WTC11 (cell line): ENCODE data around the gene MEGF6. TPM values are rescaled to one million over a fixed set of nuclear protein-coding genes. Genes with fewer than 3 reads are reported as not detected.

Experiments
- ATAC-seq: fragments of 200-7000 bp; cut with Tn5 transposase; 2 replicates; pipeline ENCODE4 v1.10.0; 2021; ENCODE audit warnings: mild to moderate bottlenecking, moderate library complexity
- CTCF ChIA-PET: fragments of 300-600 bp; sonication (Branson Sonifier 250); formaldehyde crosslinking; loops from one replicate; lab custom pipeline; 2021; ENCODE audit warnings: antibody characterized with exemption; lab: Charles Lee
- POLR2A ChIA-PET: fragments of 350-600 bp; sonication (Branson Sonifier 250); formaldehyde crosslinking; loops from one replicate; lab custom pipeline; 2021; ENCODE audit warnings: antibody characterized with exemption; lab: Charles Lee
- DNase-seq: peaks from one replicate; pipeline ENCODE4 v3.0.0; 2021; ENCODE audit warnings: low spot score
- H3K27ac Mint-ChIP-seq: 2 replicates; pipeline ENCODE4 v1.8.0; 2021; ENCODE audit warnings: mixed read lengths
- H3K27me3 Mint-ChIP-seq: 2 replicates; pipeline ENCODE4 v1.8.0; 2021; ENCODE audit warnings: low read depth, mild to moderate bottlenecking, moderate library complexity, mixed read lengths
- H3K36me3 Mint-ChIP-seq: 2 replicates; pipeline ENCODE4 v1.8.0; 2021; ENCODE audit warnings: mixed read lengths
- H3K4me1 Mint-ChIP-seq: 2 replicates; pipeline ENCODE4 v1.8.0; 2022; ENCODE audit warnings: mixed read lengths
- H3K4me3 Mint-ChIP-seq: 2 replicates; pipeline ENCODE4 v1.8.0; 2021; ENCODE audit warnings: mild to moderate bottlenecking, moderate library complexity, mixed read lengths
- H3K9me3 Mint-ChIP-seq: 2 replicates; pipeline ENCODE4 v1.8.0; 2021; ENCODE audit warnings: mixed read lengths
- CBFB ChIP-seq: sonication (generic); formaldehyde crosslinking; IDR thresholded peaks from 2 replicates; pipeline ENCODE4 v1.8.1; 2022; ENCODE audit warnings: mild to moderate bottlenecking, low read depth, missing genetic modification reagents
- FOXK1 ChIP-seq: sonication (generic); formaldehyde crosslinking; IDR thresholded peaks from 2 replicates; pipeline ENCODE4 v1.8.0; 2022; ENCODE audit warnings: mild to moderate bottlenecking, moderate library complexity, missing genetic modification reagents
- IRF2 ChIP-seq: sonication (generic); formaldehyde crosslinking; IDR thresholded peaks from 2 replicates; pipeline ENCODE4 v1.8.0; 2022; ENCODE audit warnings: low read depth, missing genetic modification reagents, borderline replicate concordance
- KAT7 ChIP-seq: sonication (generic); formaldehyde crosslinking; IDR thresholded peaks from 2 replicates; pipeline ENCODE4 v1.8.1; 2023; ENCODE audit warnings: missing genetic modification reagents, mild to moderate bottlenecking, borderline replicate concordance
- TP53 ChIP-seq: sonication (generic); formaldehyde crosslinking; IDR thresholded peaks from 2 replicates; pipeline ENCODE4 v1.8.1; 2023; ENCODE audit warnings: mild to moderate bottlenecking, missing genetic modification reagents
- ZNF317 ChIP-seq: sonication (generic); formaldehyde crosslinking; IDR thresholded peaks from 2 replicates; pipeline ENCODE4 v1.8.1; 2023; ENCODE audit warnings: low read depth, mild to moderate bottlenecking, moderate library complexity, missing genetic modification reagents, borderline replicate concordance
- total RNA-seq: library from RNA; stranded (reverse); gene quantifications from 3 replicates; pipeline ENCODE4 v1.2.3, GENCODE V29; 2021
- TF ChIP-seq, protein P1 (sequence below): sonication (generic); formaldehyde crosslinking; conservative IDR thresholded peaks from 2 replicates; pipeline ENCODE4 v1.8.1; 2023; ENCODE audit warnings: mild to moderate bottlenecking, low read depth, missing genetic modification reagents, moderate library complexity
- TF ChIP-seq, protein P2 (sequence below): sonication (generic); formaldehyde crosslinking; IDR thresholded peaks from 2 replicates; pipeline ENCODE4 v1.8.1; 2023; ENCODE audit warnings: mild to moderate bottlenecking, missing genetic modification reagents
- TF ChIP-seq, protein P3 (sequence below): sonication (generic); formaldehyde crosslinking; IDR thresholded peaks from 2 replicates; pipeline ENCODE4 v1.8.0; 2023; ENCODE audit warnings: missing genetic modification reagents, mild to moderate bottlenecking, borderline replicate concordance
- TF ChIP-seq, protein P4 (sequence below): fragments of 250-450 bp; sonication (Bioruptor Pico); IDR thresholded peaks from 2 replicates; pipeline ENCODE4 v1.9.0; 2021; ENCODE audit warnings: mild to moderate bottlenecking
- TF ChIP-seq, protein P5 (sequence below): sonication (generic); formaldehyde crosslinking; IDR thresholded peaks from 2 replicates; pipeline ENCODE4 v1.8.0; 2022; ENCODE audit warnings: mild to moderate bottlenecking, missing genetic modification reagents

The MEGF6 gene
- total RNA-seq, 1 experiment from 2014 or later, result 24.9 TPM

DNA sequence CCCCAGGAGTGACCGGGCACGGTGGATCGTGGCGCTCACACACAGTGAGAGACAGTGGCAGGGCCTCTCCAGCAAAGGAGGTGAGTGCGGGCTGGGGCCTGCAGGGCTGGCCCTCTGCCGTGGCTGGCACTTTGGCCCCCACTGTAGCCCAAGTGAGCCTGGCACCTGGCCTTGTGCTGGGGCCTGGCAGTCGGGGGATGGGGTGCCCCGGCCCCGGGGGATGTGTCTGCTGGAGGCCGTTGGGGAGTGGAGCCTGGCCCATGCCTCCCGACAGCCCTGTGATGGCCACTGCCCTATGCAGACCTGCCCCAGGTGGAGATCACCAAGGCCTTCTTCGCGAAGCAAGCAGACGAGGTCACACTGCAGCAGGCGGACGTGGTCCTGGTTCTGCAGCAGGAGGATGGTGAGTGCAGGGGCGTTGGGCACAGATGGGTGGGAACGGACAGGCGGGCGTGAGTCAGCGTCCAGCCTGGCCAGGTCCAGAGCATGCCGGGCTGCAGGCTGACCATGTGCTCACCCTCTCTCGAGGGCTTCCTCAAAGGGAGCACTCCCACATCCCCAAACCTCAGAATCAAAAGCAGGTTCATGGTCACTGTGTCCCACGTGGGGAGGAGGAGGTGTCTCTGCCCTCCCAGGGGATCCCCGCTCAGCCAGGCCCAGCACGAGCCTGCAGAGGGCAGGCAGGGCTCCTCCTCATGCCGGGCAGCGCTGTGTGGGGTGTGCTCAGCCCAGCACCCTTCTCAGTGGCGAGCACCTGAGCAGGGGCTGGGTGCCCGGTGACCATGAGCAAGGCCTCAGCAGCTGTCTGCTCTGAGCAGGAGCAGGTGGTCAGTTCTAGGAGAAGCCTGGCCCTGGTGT is 131.6 kb downstream of the MEGF6 start (continued):
- TF ChIP-seq, protein P1, sequence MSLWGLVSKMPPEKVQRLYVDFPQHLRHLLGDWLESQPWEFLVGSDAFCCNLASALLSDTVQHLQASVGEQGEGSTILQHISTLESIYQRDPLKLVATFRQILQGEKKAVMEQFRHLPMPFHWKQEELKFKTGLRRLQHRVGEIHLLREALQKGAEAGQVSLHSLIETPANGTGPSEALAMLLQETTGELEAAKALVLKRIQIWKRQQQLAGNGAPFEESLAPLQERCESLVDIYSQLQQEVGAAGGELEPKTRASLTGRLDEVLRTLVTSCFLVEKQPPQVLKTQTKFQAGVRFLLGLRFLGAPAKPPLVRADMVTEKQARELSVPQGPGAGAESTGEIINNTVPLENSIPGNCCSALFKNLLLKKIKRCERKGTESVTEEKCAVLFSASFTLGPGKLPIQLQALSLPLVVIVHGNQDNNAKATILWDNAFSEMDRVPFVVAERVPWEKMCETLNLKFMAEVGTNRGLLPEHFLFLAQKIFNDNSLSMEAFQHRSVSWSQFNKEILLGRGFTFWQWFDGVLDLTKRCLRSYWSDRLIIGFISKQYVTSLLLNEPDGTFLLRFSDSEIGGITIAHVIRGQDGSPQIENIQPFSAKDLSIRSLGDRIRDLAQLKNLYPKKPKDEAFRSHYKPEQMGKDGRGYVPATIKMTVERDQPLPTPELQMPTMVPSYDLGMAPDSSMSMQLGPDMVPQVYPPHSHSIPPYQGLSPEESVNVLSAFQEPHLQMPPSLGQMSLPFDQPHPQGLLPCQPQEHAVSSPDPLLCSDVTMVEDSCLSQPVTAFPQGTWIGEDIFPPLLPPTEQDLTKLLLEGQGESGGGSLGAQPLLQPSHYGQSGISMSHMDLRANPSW (CRISPR knock-in tag), result no peak
- TF ChIP-seq, protein P2, sequence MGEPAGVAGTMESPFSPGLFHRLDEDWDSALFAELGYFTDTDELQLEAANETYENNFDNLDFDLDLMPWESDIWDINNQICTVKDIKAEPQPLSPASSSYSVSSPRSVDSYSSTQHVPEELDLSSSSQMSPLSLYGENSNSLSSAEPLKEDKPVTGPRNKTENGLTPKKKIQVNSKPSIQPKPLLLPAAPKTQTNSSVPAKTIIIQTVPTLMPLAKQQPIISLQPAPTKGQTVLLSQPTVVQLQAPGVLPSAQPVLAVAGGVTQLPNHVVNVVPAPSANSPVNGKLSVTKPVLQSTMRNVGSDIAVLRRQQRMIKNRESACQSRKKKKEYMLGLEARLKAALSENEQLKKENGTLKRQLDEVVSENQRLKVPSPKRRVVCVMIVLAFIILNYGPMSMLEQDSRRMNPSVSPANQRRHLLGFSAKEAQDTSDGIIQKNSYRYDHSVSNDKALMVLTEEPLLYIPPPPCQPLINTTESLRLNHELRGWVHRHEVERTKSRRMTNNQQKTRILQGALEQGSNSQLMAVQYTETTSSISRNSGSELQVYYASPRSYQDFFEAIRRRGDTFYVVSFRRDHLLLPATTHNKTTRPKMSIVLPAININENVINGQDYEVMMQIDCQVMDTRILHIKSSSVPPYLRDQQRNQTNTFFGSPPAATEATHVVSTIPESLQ (CRISPR knock-in tag), result no peak
- TF ChIP-seq TP53, result no peak

DNA sequence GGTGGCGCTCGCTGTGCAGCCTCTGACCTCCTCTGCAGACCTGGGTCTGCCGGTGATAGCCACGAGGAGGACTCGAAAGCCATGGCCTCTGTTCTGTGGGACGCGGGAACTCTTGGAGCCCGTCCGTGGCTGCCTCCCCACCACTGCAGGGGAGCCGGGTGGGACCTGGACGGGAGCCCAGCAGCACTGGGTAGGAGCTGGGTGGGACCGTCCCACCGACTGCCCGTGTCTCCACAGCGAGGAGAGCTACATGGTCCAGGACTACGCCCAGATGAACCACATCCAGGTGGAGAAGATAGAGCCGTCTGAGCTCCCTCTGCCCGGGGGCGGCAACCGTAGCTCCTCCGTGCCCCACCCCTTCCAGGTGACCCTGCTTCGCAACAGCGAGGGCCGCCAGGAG is 133.1 kb downstream of the MEGF6 start:
- no peaks in the 10 kb centered on the region for H3K9me3 Mint-ChIP-seq
- DNase-seq (no peak), ATAC-seq (no peak)
- no peaks in the 10 kb centered on the region for H3K4me1 Mint-ChIP-seq
- no peaks in the 10 kb centered on the region for H3K27me3 Mint-ChIP-seq
- H3K36me3 Mint-ChIP-seq, result peaks cover 9% of the 10 kb centered on the region; the same call in 1 of the 2 replicates
- no peak for TF ChIP-seq IRF2 (CRISPR knock-in tag)
- ChIA-PET POLR2A (no interaction called here), CTCF (interaction anchor here (0.7 to 2.9 kb wide), 4 partner anchors 10 to 141 kb away, joined by 3 to 20 read pairs (median 10); no protein-coding TSS in a partner anchor)
- H3K27ac Mint-ChIP-seq, result no peak overlapping the region
- no peak overlapping the region for H3K4me3 Mint-ChIP-seq

DNA sequence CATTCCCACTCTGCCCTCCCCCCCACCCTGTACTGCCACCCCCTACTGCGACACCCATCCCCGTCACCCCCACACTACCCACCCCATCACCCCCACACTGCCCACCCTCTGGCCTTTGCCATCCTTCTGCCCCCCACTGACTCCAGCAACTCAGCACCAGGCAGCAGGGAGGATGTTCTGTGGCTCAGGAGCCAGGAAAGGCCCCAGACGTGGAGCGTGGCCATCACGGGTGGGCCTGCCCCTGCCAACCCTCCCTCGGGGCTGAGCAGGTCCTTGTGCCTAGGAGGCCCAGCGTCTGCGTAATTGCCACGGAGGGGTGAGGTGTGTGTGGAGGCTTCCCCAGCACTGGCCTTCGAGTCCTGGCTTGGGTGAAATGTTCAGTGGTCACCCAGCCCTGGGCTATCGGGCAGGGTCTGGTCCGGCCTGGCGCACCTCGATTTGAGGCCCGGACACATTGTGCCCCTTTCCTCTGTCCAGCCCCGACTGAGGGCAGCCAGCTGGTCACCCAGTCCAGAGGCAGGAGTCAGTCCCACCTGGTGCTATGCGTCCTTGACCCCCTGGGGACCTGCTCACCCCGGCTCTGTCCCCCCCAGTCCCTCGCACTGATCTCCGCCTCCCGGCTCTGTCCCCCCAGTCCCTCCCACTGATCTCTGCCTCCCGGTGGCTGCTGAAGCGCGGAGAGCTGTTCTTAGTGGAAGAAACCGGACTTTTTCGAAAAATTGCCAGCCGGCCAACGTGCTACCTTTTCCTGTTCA is 133.9 kb downstream of the MEGF6 start:
- peaks cover 11% of the 10 kb centered on the region; the same call in 1 of the 2 replicates for H3K36me3 Mint-ChIP-seq
- H3K27me3 Mint-ChIP-seq, result no peaks in the 10 kb centered on the region
- H3K9me3 Mint-ChIP-seq, result no peaks in the 10 kb centered on the region
- DNase-seq, result no peak
- H3K4me1 Mint-ChIP-seq, result no peaks in the 10 kb centered on the region
- ATAC-seq, result no peak
- no peak overlapping the region for H3K27ac Mint-ChIP-seq
- H3K4me3 Mint-ChIP-seq, result no peak overlapping the region
- ChIA-PET CTCF (interaction anchor here (1.9 to 2.9 kb wide), 2 partner anchors 13 to 24 kb away, joined by 17 to 20 read pairs; no protein-coding TSS in a partner anchor), POLR2A (no interaction called here)
- TF ChIP-seq, protein P3, sequence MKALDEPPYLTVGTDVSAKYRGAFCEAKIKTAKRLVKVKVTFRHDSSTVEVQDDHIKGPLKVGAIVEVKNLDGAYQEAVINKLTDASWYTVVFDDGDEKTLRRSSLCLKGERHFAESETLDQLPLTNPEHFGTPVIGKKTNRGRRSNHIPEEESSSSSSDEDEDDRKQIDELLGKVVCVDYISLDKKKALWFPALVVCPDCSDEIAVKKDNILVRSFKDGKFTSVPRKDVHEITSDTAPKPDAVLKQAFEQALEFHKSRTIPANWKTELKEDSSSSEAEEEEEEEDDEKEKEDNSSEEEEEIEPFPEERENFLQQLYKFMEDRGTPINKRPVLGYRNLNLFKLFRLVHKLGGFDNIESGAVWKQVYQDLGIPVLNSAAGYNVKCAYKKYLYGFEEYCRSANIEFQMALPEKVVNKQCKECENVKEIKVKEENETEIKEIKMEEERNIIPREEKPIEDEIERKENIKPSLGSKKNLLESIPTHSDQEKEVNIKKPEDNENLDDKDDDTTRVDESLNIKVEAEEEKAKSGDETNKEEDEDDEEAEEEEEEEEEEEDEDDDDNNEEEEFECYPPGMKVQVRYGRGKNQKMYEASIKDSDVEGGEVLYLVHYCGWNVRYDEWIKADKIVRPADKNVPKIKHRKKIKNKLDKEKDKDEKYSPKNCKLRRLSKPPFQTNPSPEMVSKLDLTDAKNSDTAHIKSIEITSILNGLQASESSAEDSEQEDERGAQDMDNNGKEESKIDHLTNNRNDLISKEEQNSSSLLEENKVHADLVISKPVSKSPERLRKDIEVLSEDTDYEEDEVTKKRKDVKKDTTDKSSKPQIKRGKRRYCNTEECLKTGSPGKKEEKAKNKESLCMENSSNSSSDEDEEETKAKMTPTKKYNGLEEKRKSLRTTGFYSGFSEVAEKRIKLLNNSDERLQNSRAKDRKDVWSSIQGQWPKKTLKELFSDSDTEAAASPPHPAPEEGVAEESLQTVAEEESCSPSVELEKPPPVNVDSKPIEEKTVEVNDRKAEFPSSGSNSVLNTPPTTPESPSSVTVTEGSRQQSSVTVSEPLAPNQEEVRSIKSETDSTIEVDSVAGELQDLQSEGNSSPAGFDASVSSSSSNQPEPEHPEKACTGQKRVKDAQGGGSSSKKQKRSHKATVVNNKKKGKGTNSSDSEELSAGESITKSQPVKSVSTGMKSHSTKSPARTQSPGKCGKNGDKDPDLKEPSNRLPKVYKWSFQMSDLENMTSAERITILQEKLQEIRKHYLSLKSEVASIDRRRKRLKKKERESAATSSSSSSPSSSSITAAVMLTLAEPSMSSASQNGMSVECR (CRISPR knock-in tag), result no peak
- no peak for TF ChIP-seq CBFB (CRISPR knock-in tag)
- no peak for TF ChIP-seq KAT7 (CRISPR knock-in tag)
- TF ChIP-seq, protein P4, sequence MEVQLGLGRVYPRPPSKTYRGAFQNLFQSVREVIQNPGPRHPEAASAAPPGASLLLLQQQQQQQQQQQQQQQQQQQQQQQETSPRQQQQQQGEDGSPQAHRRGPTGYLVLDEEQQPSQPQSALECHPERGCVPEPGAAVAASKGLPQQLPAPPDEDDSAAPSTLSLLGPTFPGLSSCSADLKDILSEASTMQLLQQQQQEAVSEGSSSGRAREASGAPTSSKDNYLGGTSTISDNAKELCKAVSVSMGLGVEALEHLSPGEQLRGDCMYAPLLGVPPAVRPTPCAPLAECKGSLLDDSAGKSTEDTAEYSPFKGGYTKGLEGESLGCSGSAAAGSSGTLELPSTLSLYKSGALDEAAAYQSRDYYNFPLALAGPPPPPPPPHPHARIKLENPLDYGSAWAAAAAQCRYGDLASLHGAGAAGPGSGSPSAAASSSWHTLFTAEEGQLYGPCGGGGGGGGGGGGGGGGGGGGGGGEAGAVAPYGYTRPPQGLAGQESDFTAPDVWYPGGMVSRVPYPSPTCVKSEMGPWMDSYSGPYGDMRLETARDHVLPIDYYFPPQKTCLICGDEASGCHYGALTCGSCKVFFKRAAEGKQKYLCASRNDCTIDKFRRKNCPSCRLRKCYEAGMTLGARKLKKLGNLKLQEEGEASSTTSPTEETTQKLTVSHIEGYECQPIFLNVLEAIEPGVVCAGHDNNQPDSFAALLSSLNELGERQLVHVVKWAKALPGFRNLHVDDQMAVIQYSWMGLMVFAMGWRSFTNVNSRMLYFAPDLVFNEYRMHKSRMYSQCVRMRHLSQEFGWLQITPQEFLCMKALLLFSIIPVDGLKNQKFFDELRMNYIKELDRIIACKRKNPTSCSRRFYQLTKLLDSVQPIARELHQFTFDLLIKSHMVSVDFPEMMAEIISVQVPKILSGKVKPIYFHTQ (CRISPR knock-in tag), result no peak
- TF ChIP-seq ZNF317 (CRISPR knock-in tag), result no peak
- TF ChIP-seq, protein P5, sequence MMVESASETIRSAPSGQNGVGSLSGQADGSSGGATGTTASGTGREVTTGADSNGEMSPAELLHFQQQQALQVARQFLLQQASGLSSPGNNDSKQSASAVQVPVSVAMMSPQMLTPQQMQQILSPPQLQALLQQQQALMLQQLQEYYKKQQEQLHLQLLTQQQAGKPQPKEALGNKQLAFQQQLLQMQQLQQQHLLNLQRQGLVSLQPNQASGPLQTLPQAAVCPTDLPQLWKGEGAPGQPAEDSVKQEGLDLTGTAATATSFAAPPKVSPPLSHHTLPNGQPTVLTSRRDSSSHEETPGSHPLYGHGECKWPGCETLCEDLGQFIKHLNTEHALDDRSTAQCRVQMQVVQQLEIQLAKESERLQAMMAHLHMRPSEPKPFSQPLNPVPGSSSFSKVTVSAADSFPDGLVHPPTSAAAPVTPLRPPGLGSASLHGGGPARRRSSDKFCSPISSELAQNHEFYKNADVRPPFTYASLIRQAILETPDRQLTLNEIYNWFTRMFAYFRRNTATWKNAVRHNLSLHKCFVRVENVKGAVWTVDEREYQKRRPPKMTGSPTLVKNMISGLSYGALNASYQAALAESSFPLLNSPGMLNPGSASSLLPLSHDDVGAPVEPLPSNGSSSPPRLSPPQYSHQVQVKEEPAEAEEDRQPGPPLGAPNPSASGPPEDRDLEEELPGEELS (CRISPR knock-in tag), result no peak
- TF ChIP-seq FOXK1 (CRISPR knock-in tag), result no peak
